ENCODE results near the gene MYH11.
A peak's percentile ranks its signal among the peaks of the same experiment; 100 is the strongest.
"Not testable (repeated sequence)": the region's sequence is repeated elsewhere in the genome, so short reads cannot be mapped to it uniquely, and the experiment has no call there.

MYH11 gene

DNA sequence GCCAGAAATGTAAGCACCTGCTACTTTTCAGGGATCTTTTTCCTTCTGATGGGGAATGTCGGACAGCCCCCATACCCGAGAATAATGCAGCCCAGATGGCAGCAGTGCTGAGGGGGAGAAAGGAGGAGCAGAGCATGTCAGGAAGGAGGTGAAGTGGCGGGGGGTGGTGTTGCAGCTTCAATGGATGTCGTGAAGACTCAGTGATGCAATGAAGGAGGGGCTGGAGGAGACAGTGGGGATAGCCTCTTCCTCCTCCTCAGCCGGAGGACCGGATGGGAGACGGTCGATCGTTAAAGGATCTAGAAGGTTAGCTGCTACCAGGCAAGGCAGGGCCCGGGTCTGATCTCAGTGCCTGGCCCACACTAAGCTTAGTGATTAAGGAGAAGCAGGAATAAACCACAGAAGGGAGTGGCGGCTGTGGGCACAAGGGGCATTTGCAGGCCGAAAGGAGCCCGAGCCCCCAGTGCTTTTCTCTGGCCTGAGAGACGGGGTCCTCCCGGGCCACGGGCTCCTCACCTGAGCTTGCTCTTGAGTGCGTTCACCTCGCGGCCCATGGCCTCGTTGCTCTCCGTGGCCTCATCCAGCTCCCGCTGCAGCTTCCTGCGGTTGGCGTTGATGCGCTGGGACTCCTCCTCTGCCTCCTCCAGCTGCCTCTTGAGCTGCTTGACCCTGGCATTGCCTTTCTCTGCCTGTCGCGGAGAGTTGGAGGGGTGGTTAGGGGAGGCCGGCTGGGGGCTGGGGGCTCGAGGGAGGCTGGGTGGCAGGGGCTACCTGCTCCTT, 142.2 kb downstream of the MYH11 start:
- no peak for DNase-seq (ENCODE audit: low read depth in 2 of 2)

DNA sequence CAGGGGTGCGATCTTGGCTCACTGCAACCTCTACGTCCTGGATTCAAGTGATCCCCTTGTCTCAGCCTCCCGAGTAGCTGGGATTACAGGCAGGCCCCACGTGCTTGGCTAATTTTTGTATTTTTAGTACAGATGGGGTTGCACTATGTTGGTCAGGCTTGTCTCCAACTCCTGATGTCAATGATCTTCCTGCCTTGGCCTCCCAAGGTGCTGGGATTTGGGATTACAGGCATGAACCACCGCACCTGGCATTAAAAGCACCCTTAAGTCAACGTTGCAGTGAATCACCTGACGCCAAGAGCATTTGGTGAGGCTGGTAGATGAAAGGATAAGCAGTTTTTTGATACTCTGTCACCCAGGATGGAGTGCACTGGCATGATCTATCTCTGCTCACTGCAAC, 147.8 kb downstream of the MYH11 start:
- no peak for DNase-seq (ENCODE audit: low read depth in 2 of 2)

DNA sequence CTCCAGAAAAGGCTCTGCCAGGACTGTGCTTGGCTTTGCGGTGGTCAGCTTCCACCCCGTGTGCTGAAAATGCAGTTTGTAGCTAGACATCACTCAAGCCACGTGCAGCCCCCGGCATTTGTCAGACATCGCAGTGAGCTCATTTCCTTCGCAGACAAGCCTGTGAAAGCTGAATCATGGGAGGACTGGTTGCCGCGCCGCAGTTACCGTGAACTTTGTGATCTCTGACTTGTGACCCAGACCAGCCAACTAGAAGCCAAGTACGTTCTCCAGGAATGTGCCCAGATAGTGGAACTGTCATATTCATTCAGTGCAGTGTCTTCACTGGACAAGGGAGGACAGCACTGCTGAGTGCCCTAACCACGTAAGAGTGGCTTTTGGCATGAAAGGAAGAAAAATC, 148.7 kb downstream of the MYH11 start:
- DNase-seq (ENCODE audit: low read depth in 2 of 2): no peak

DNA sequence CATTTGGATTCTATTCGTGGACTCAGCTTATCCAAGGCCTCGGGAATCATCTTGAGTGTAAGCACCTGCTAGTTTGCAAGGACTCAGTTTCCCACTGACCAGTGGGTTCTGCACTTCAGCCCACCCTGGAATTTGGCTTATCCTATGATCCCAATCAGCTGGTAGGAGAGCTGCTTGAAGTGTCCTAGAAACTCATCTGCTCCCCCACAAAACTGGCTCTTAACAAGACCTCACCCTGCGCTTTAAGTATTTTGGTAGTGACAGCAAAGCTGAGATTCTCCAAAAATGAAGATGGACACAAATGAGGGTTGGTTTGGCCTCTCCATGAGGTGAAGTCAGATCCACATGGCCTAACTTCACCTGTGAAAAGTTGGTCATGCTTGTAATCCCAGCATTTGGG, 149.5 kb downstream of the MYH11 start:
- no peak for DNase-seq (ENCODE audit: low read depth in 2 of 2)

DNA sequence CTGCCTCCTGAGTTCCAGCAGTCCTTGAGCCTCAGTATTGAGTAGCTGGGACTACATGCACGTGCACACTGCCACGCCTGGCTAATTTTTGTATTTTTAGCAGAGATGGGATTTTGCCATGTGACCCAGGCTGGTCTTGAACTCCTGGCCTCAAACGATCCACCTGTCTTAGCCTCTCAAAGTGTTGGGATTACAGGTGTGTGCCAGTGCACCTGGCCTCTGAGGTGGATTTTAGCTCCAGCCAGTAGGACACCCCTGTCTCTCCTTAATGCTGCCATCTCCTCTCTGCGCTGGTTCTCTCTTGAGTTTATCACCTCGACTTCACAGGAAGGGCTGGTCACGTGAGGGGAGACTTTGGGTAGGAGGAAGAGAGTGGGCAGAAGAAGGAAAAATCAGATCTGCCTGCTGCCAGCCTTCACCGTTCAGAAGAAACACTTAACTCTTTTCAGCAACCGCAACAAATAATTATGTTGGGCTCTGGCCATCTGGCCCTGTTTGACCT, 151.7 kb downstream of the MYH11 start:
- DNase-seq (ENCODE audit: low read depth in 2 of 2): no peak

DNA sequence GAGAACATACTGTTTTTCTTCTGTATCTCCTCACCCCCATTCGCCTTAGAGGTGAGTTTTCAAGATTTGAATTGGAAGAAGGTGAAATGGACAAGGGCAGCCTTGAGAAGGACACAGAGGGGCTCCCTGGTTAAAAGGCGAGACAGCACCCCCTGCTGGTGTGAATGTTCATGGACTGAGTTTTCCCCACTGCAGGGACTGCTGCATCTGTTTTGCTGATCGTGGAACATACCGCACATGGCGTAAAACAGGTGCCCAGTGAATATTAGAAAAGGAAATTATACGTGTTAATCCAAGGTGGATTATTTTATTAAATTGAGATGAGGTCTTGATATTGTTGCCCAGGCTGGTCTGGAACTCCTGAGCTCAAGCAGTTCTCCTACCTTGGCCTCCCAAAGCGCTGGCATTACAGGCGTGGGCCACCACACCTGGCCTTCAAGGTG, 152.3 kb downstream of the MYH11 start:
- DNase-seq (ENCODE audit: low read depth in 2 of 2): peak; percentile 22 to 48

DNA sequence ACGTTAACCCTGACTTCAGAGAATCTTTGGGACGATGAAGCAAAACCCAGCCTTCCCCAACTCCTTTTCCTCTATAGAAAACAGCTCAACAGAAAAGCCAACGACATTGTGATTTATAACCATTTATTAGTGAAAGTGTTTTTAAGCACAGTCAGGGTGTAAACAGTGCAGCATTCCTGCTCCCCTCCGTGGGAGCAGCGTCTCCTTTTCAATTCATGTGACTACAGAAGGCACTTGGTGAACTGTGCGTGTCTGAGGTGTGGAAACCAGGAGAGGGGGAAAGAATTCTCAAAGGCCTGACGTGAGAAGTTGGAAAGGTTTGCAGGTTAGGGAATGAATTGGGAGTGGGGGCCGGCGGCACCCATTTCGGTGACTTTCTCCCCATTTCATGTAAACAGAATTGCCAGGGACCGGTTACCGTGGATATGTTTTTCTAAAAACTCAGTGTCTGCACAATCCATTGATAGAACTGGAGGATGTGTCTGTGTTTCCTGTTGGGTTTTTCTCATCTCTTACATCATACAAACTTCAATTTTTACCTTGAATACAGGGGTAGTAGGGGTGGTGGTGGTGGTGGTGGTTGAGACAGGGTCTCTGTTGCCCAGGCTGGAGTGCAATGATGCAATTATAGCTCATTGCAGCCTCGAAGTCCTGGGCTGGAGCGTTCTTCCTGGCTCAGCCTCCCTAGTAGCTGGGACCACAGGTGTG, 153.6 kb downstream of the MYH11 start:
- DNase-seq (ENCODE audit: low read depth in 2 of 2): no peak

DNA sequence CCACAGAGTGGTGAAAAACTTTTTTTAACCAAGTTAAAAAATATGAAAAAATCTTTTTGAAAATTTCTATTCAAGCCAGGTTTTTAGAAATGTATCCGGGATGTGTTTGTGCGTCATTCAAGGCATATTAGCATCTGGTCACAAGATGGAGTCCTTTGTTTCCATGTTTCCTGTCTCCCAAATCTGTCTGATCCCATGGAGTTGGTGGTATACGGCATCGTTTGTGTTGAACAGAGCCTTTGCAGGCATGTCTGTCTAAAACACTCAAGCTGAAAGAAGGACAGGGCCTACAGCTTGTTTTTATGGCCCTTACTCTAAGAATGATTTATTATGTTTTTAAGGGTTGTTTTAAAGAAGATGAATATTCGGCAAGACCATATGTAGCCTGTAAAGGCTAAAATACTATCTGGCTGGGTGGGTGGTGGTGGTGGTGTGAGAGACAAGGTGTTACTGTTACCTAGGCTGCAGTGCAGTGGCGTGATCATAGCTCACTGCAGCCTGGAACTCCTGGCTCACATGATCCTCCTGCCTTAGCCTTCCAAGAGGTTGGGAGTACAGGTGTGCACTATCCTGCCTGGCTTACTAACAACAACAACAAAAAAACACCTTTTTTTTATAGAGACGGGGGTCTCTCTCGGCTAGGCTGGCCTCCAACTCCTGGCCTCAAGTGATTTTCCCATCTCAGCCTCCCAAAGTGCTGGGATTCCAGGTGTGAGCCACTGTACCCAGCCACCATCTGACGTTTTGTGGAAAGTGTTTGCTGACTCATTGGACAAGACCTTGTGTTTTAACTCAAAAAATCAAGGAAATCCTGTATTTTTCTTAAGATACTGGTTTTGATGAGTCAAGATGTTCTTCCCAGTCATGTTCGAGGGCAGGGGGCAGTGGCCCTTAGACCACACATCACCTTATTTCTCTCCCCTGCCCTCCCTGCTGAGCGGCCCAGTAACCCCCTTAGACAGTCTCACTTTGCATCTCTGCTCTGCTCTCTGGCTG, 154.6 kb downstream of the MYH11 start:
- DNase-seq (ENCODE audit: low read depth in 2 of 2): no peak

DNA sequence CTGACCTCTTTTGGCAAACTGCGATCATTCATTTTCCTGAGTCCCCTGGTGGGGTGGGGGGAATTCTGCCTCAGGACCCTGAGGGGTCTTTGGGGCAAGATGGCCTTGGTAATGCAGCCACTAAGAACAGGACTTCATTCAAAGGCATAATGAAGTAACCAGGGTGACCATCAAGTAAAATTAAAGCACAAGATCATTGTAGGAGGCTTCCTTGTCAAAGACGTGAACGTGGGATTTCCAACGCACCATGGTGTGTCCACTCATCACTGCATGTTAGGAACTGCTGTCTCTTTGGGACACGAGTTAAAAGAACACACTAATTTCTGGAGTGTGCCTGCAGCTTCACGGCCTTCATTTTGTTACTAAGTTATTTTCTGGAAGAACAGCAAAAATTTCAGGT, 155.5 kb downstream of the MYH11 start:
- DNase-seq (ENCODE audit: low read depth in 2 of 2): no peak

DNA sequence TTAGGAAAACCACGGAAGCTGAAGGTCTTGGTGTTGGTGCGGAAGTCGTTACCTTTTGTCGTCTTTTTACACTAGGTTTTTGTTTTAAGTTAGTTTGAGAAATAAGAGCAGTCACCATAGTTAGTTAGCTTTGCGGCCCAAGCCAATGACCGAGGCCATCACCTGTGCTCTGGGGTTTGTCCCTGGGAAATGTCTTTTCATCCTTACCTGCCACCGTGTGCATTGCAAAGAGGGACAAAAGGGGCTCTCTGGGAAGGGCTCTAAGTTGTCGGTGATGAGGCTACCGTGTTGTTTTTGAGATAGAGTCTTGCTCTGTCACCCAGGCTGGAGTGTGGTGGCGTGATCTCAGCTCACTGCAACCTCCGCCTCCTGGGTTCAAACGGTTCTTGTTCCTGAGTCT, 157.0 kb downstream of the MYH11 start:
- no peak for DNase-seq (ENCODE audit: low read depth in 2 of 2)

DNA sequence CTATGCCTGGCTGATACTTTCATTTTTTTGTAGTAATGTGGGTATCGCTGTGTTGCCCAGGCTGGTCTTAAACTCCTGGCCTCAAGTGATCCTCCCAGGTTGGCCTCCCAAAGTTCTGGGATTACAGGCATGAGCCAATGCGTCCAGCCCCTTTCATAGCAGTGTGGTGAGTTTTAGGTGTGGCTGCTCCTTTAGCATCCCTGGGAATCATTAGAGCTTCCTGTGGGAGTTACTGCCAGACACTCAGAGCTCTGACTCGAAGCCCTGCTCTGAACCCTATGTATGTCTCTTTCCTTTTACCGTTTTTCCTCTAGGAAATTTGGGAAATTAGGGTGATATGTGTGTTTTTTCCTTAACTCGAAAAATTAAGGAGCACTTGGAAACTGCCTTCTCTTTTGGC, 162.3 kb downstream of the MYH11 start:
- DNase-seq (ENCODE audit: low read depth in 2 of 2): no peak

DNA sequence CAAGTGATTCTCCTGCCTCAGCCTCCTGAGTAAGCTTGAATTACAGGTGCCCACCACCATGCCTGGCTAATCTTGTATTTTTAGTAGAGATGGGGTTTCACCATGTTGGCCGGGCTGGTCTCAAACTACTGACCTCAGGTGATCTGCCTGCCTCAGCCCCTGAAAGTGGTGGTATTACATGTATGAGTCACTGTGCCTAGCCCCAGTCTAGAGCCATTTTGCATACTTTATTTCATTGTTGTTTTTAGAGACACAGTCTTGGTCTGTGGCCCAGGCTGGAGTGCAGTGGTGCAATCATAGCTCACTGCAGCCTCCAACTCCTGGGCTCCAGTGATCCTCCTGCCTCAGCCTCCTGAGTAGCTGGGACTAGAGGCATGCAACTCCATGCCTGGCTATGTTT, 164.3 kb downstream of the MYH11 start:
- not testable (repeated sequence) for DNase-seq (ENCODE audit: low read depth in 2 of 2)

DNA sequence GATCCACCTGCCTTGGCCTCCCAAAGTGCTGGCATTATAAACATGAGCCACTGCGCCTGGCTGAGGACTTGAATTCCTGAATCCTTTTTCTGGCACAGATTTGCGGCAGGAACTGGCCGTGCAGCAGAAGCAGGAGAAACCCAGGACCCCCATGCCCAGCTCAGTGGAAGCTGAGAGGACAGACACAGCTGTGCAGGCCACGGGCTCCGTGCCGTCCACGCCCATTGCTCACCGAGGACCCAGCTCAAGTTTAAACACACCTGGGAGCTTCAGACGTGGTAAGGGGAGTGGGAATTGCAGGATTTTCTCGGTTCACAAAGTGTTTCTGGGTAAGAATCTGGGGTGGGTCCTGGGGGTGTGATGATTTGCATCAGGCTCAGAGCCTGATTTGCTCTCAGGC, 165.8 kb downstream of the MYH11 start:
- no peak for DNase-seq (ENCODE audit: low read depth in 2 of 2)

DNA sequence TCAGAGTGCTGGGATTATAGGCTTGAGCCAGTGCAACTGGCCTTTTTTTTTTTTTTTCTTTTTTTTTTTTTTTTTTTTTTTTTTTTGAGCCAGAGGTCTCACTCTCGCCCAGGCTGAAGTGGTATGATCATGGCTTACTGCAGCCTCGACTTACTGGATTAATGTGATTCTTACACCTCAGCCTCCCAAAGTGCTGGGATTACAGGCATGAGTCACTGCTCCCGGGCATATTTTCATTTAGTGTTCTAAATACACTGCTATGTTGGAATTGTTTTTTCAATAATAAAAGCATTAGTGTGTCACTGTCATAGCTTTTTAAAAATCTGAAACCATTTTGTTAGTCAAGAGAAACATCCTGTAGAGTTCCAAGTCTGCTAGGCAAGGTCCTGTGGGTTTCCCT, 166.5 kb downstream of the MYH11 start:
- no peak for DNase-seq (ENCODE audit: low read depth in 2 of 2)

DNA sequence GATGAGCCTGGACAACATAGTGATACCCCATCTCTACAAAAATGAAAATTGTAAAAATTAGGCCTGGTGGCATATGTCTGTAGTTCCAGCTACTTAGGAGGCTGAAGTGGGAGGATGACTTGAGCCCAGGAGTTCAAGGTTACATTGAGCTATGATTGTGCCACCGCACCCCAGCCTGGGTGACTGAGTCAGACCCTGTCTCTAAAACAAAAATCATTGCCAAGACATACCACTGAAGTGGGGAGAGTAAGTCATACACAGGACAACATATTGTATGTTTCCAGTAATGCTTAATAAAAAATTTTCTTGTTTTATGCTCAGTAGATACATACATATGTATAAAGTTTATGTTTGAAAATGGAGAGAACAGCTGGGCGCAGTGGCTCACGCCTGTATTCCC, 167.5 kb downstream of the MYH11 start:
- DNase-seq (ENCODE audit: low read depth in 2 of 2): no peak

DNA sequence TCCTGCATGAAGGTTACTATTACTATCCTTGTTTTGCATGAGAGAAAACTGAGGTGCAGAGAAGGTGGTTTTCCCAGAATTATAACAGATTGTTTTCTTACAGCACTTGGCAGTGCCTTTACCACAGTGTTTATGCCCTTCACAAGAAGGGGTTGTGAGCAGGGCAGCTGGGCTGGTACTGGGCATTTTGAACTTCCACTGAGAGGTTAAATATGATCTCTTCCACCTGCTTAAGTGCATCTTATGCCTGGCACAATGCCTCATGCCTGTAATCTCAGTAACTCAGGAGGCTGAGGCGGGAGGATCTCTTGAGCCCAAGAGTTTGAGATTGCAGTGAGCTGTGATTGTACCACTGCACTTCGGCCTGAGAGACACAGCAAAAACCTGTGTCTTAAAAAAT, 170.5 kb downstream of the MYH11 start:
- DNase-seq (ENCODE audit: low read depth in 2 of 2): no peak

DNA sequence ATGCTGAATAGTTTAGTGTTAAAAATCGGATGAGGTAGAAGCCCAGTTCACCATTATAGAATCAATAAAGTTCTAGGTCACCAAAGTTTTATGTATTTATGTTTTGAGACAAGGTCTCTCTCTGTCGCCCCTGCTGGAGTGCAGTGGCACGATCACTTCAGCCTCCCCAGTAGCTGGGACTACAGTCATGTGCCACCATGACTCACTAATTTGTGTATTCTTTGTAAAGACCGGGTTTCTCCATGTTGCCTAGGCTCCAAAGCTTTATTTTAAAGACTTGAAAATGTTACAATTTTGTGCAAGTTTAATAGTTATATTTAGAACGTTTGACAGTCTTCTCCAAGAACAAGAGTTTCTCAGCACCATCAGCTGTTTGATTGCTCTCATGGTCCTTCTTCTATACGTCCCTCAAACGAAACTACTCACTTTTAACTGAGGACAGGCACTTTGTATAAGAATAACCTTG, 174.7 kb downstream of the MYH11 start:
- no peak for DNase-seq (ENCODE audit: low read depth in 2 of 2)

DNA sequence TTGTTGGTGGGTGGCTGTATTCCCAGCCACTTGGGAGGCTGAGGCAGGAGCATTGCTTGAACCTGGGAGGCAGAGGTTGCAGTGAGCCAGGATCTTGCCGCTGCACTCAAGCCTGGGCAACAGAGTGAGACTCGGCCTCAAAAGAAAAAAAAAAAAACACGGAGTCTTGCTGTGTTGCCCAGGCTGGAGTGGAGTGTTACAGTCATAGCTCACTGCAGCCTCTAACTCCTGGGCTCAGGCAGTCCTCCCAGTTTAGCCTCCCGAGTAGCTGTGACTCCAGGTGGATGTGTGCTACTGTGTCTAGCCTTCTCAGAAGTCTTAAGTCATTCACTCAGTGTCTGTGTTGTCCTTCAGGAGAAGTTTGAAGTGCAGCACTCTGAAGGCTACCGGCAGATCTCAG, 179.4 kb downstream of the MYH11 start:
- no peak for DNase-seq (ENCODE audit: low read depth in 2 of 2)

DNA sequence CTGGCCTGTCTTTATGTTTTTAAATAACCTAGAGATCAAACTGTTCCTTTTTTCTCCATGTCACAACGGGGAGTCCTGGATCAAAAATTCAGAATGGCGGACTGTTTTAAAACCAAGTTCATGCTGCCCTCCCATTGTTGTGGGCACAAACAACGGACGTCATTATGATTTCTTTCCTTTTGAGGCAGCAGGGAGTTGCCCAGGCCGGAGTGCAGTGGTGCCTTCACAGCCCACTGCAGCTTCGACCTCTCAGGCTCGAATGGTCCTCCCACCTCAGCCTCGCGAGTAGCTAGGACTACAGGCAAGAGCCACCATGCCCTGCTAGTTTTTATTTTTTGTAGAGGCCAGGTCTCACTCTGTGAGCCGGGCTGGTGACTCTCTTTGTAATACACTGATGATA, 180.3 kb downstream of the MYH11 start:
- no peak for DNase-seq (ENCODE audit: low read depth in 2 of 2)

DNA sequence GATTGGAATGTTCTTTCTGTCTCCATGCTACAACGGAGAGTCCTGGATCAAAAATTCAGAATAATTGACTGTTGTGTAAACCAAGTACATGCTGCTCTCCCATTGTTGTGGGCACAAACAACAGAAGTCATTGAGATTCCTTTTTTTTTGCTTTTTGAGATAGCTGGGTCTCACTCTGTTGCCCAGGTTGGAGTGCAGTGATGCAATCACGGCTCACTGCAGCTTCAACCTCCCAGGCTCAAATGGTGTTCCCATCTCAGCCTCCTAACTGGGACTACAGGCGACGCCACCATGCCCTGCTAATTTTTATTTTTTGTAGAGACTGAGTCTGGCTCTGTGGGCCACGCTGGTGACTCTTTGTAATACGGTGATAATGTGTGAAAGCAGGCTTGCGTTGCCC, 182.3 kb downstream of the MYH11 start:
- DNase-seq (ENCODE audit: low read depth in 2 of 2): no peak

DNA sequence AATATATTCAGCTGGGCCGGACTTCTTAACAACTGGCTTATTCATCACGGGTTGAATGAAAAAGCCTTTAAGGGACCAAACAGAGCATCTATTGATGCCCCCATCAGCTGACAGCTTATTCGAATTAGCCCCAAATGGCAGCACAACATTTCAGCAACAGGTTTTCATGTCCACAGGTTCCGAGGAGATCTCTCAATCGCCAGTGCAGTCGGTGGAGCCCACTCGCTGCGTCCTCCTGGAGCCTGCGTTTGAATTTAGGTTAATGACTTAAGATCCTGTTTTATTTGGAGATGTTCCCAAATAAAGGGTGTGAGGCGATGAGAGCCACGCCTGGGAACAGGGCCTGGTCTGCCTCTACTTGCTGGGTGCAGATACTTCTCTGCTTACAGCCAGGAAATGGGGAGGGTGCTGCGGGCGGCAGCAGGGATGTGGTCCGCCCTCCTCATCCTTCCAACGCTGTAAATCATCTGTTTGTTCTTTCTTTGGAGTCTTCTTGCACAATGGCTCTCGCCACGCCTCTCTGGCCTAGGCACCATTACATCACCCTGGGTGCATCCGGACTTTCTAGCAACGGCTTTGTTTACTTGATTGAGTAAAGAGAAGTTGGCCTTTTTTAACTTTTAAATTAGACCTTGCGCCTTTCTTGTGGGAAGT, 184.2 kb downstream of the MYH11 start:
- DNase-seq (ENCODE audit: low read depth in 2 of 2): peak; percentile 11 to 28

All from stimulated activated CD8-positive, alpha-beta memory T cell treated with anti-CD3 and anti-CD28 coated beads, Interleukin-15, amount 100 ng/mL, for 4 hours (primary cell).